ENCODE results near the gene TOP3B. TPM values are rescaled to one million over a fixed set of nuclear protein-coding genes. Genes with fewer than 3 reads are reported as not detected.
A peak's percentile ranks its signal among the peaks of the same experiment; 100 is the strongest.

TOP3B gene
- total and polyA plus RNA-seq, 2 experiments from 2014 or later = 35.7 to 77.7 TPM

DNA sequence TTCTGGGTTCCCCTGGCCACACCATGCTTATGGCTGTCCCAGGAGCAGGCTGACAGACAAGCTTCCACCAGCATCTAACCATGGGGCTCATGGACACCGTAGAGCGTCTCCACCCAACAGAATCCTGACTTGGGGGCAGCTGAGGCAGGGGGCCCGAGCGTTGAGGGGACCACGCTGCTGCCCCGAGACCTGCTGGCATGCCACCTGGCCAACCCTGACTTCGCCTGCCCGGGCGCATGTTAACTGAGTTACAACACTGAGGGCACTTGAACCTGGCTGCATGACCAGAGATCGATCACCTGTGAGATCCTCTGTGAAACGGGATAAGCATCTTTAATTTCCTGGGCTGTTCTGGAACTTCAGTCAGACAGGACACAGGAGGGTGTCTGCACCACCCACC lies 43.7 kb downstream of the TOP3B start:
- peak overlapping the region; percentile 74 for H3K4me3 ChIP-seq
- H3F3A ChIP-seq (replicated peaks; ENCODE audit: low read depth) = no peaks in the 10 kb centered on the region
- no peak overlapping the region for H2AFZ ChIP-seq
- H3K27me3 ChIP-seq (ENCODE audit: insufficient read depth) = no peaks in the 10 kb centered on the region
- H3K4me1 ChIP-seq (ENCODE audit: insufficient read depth) = no peaks in the 10 kb centered on the region; the same call in 1 of the 2 replicates
- H3K4me1 Mint-ChIP-seq = peaks cover 23% of the 10 kb centered on the region
- no peaks in the 10 kb centered on the region for H3K9me3 Mint-ChIP-seq
- no peaks in the 10 kb centered on the region for H3K9me2 ChIP-seq (ENCODE audit: insufficient read depth)
- H3K27ac Mint-ChIP-seq = no peak overlapping the region
- H3K27ac ChIP-seq (ENCODE audit: low read depth) = no peak overlapping the region
- DNase-seq (ENCODE audit: low spot score) = no peak
- peaks cover 3% of the 10 kb centered on the region; the same call in 1 of the 2 replicates for H4K20me1 ChIP-seq (replicated peaks; ENCODE audit: insufficient read depth)
- peak; percentile 2; the same call in 2 of the 3 replicates for ATAC-seq
- no peak for TF ChIP-seq POLR2AphosphoS5 (IDR thresholded peaks at IDR 0.05; ENCODE audit: low read depth)
- no peaks in the 10 kb centered on the region for H3K79me2 ChIP-seq (replicated peaks; ENCODE audit: insufficient read depth)
- peak overlapping the region; percentile 88; the same call in 1 of the 2 replicates for H3K4me2 ChIP-seq
- H3K27me3 Mint-ChIP-seq (ENCODE audit: insufficient read depth, low read depth, poor library complexity) = peaks cover 16% of the 10 kb centered on the region
- peaks cover 10% of the 10 kb centered on the region for H3K36me3 Mint-ChIP-seq (ENCODE audit: low read depth)
- H3K36me3 ChIP-seq (ENCODE audit: insufficient read depth) = no peaks in the 10 kb centered on the region
- peak overlapping the region; percentile 84 for H3K4me3 Mint-ChIP-seq

DNA sequence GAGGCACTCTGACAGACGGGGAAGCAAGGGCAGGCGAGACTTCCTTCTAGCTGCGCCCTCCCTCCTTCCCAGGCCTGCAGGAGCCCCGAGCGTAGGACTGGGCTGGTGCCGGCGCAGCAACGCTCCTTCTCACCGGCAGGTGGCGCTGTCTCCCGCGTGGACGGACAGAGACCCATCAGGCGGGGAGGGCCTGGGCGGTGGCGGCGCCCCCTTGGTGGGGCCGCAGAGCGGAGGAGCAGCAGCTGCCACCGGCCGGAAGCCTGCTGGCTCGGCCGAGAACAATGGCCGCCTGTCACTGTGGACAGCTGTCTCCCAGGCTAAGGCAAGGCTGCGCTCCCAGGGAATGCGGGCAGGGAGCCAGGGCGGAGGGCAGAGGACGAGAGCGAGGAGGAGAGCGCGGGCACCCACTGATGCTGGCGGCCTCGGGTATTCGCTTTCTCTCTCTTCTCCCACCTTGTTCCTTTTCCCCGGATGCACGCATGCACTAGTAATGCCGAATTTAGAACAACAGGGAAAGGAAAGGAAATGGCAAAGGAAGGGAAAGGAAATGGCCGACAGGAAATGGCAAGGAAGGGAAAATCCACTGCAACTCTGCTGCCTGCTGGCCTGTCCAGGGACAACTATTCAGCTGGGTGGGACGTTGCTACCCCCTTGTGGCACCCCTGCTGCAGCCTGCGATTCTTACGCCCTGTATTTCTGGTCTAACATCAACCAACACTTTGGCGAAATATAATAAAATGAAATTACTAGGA lies 44.3 kb downstream of the TOP3B start:
- Histone ChIP-seq H3K27ac (ENCODE audit: low read depth) (peak overlapping the region; percentile 88), H3K4me2 (peak overlapping the region; percentile 88), H4K20me1 (replicated peaks; ENCODE audit: insufficient read depth) (peaks cover 3% of the 10 kb centered on the region; the same call in 1 of the 2 replicates), H2AFZ (peak overlapping the region; percentile 99), H3K36me3 (ENCODE audit: insufficient read depth) (no peaks in the 10 kb centered on the region), H3K4me1 (ENCODE audit: insufficient read depth) (no peaks in the 10 kb centered on the region; the same call in 1 of the 2 replicates), H3K9me2 (ENCODE audit: insufficient read depth) (no peaks in the 10 kb centered on the region), H3K4me3 (peak overlapping the region; percentile 74), H3K27me3 (ENCODE audit: insufficient read depth) (no peaks in the 10 kb centered on the region), H3F3A (replicated peaks; ENCODE audit: low read depth) (no peaks in the 10 kb centered on the region), H3K79me2 (replicated peaks; ENCODE audit: insufficient read depth) (no peaks in the 10 kb centered on the region)
- Mint-ChIP-seq H3K9me3 (no peaks in the 10 kb centered on the region), H3K27me3 (ENCODE audit: insufficient read depth, low read depth, poor library complexity) (peaks cover 16% of the 10 kb centered on the region), H3K4me3 (peak overlapping the region; percentile 84), H3K36me3 (ENCODE audit: low read depth) (peaks cover 10% of the 10 kb centered on the region), H3K4me1 (peaks cover 23% of the 10 kb centered on the region), H3K27ac (peak overlapping the region; percentile 90)
- ATAC-seq (peak; percentile 95), DNase-seq (ENCODE audit: low spot score) (peak; percentile 94)
- TF ChIP-seq, protein P1, sequence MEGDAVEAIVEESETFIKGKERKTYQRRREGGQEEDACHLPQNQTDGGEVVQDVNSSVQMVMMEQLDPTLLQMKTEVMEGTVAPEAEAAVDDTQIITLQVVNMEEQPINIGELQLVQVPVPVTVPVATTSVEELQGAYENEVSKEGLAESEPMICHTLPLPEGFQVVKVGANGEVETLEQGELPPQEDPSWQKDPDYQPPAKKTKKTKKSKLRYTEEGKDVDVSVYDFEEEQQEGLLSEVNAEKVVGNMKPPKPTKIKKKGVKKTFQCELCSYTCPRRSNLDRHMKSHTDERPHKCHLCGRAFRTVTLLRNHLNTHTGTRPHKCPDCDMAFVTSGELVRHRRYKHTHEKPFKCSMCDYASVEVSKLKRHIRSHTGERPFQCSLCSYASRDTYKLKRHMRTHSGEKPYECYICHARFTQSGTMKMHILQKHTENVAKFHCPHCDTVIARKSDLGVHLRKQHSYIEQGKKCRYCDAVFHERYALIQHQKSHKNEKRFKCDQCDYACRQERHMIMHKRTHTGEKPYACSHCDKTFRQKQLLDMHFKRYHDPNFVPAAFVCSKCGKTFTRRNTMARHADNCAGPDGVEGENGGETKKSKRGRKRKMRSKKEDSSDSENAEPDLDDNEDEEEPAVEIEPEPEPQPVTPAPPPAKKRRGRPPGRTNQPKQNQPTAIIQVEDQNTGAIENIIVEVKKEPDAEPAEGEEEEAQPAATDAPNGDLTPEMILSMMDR (conservative IDR thresholded peaks at IDR 0.05; ENCODE audit: low read depth in 2 of 2) = peak; percentile 83 to 99
- TF ChIP-seq ZNF114 (CRISPR knock-in tag; IDR thresholded peaks at IDR 0.05) = no peak
- TF ChIP-seq, protein P2, sequence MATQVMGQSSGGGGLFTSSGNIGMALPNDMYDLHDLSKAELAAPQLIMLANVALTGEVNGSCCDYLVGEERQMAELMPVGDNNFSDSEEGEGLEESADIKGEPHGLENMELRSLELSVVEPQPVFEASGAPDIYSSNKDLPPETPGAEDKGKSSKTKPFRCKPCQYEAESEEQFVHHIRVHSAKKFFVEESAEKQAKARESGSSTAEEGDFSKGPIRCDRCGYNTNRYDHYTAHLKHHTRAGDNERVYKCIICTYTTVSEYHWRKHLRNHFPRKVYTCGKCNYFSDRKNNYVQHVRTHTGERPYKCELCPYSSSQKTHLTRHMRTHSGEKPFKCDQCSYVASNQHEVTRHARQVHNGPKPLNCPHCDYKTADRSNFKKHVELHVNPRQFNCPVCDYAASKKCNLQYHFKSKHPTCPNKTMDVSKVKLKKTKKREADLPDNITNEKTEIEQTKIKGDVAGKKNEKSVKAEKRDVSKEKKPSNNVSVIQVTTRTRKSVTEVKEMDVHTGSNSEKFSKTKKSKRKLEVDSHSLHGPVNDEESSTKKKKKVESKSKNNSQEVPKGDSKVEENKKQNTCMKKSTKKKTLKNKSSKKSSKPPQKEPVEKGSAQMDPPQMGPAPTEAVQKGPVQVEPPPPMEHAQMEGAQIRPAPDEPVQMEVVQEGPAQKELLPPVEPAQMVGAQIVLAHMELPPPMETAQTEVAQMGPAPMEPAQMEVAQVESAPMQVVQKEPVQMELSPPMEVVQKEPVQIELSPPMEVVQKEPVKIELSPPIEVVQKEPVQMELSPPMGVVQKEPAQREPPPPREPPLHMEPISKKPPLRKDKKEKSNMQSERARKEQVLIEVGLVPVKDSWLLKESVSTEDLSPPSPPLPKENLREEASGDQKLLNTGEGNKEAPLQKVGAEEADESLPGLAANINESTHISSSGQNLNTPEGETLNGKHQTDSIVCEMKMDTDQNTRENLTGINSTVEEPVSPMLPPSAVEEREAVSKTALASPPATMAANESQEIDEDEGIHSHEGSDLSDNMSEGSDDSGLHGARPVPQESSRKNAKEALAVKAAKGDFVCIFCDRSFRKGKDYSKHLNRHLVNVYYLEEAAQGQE (IDR thresholded peaks at IDR 0.05; ENCODE audit: unreplicated experiment) = no peak
- peak; percentile 50; the same call in 1 of the 2 replicates for TF ChIP-seq CREB1 (CRISPR knock-in tag; IDR thresholded peaks at IDR 0.05; ENCODE audit: low read depth)
- 0 out of 2 replicates have a peak, but pooled peaks have one; percentile 28 for TF ChIP-seq POLR2AphosphoS5 (IDR thresholded peaks at IDR 0.05; ENCODE audit: low read depth)
- TF ChIP-seq, protein P3, sequence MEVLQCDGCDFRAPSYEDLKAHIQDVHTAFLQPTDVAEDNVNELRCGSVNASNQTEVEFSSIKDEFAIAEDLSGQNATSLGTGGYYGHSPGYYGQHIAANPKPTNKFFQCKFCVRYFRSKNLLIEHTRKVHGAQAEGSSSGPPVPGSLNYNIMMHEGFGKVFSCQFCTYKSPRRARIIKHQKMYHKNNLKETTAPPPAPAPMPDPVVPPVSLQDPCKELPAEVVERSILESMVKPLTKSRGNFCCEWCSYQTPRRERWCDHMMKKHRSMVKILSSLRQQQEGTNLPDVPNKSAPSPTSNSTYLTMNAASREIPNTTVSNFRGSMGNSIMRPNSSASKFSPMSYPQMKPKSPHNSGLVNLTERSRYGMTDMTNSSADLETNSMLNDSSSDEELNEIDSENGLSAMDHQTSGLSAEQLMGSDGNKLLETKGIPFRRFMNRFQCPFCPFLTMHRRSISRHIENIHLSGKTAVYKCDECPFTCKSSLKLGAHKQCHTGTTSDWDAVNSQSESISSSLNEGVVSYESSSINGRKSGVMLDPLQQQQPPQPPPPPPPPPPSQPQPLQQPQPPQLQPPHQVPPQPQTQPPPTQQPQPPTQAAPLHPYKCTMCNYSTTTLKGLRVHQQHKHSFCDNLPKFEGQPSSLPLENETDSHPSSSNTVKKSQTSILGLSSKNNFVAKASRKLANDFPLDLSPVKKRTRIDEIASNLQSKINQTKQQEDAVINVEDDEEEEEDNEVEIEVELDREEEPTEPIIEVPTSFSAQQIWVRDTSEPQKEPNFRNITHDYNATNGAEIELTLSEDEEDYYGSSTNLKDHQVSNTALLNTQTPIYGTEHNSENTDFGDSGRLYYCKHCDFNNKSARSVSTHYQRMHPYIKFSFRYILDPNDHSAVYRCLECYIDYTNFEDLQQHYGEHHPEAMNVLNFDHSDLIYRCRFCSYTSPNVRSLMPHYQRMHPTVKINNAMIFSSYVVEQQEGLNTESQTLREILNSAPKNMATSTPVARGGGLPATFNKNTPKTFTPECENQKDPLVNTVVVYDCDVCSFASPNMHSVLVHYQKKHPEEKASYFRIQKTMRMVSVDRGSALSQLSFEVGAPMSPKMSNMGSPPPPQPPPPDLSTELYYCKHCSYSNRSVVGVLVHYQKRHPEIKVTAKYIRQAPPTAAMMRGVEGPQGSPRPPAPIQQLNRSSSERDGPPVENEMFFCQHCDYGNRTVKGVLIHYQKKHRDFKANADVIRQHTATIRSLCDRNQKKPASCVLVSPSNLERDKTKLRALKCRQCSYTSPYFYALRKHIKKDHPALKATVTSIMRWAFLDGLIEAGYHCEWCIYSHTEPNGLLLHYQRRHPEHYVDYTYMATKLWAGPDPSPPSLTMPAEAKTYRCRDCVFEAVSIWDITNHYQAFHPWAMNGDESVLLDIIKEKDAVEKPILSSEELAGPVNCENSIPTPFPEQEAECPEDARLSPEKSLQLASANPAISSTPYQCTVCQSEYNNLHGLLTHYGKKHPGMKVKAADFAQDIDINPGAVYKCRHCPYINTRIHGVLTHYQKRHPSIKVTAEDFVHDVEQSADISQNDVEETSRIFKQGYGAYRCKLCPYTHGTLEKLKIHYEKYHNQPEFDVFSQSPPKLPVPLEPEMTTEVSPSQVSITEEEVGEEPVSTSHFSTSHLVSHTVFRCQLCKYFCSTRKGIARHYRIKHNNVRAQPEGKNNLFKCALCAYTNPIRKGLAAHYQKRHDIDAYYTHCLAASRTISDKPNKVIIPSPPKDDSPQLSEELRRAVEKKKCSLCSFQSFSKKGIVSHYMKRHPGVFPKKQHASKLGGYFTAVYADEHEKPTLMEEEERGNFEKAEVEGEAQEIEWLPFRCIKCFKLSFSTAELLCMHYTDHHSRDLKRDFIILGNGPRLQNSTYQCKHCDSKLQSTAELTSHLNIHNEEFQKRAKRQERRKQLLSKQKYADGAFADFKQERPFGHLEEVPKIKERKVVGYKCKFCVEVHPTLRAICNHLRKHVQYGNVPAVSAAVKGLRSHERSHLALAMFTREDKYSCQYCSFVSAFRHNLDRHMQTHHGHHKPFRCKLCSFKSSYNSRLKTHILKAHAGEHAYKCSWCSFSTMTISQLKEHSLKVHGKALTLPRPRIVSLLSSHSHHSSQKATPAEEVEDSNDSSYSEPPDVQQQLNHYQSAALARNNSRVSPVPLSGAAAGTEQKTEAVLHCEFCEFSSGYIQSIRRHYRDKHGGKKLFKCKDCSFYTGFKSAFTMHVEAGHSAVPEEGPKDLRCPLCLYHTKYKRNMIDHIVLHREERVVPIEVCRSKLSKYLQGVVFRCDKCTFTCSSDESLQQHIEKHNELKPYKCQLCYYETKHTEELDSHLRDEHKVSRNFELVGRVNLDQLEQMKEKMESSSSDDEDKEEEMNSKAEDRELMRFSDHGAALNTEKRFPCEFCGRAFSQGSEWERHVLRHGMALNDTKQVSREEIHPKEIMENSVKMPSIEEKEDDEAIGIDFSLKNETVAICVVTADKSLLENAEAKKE (CRISPR knock-in tag; IDR thresholded peaks at IDR 0.05) = no peak
- TF ChIP-seq JUNB (IDR thresholded peaks at IDR 0.05; ENCODE audit: unreplicated experiment) = no peak

All from GM23338 (cell line).